HG03558 (cell line): Measurements from ENCODE around the gene THOC6.
"Not testable (repeated sequence)": the region's sequence is repeated elsewhere in the genome, so short reads cannot be mapped to it uniquely, and the experiment has no call there.

Experiments used
- ATAC-seq: cut with Tn5 transposase; IDR thresholded peaks from one replicate; pipeline ENCODE4 v1.9.1; 2021; ENCODE audit warnings: moderate number of reproducible peaks; ENCODE audit not compliant: unreplicated experiment; ENCODE audit errors: extremely low read depth

The THOC6 gene

DNA sequence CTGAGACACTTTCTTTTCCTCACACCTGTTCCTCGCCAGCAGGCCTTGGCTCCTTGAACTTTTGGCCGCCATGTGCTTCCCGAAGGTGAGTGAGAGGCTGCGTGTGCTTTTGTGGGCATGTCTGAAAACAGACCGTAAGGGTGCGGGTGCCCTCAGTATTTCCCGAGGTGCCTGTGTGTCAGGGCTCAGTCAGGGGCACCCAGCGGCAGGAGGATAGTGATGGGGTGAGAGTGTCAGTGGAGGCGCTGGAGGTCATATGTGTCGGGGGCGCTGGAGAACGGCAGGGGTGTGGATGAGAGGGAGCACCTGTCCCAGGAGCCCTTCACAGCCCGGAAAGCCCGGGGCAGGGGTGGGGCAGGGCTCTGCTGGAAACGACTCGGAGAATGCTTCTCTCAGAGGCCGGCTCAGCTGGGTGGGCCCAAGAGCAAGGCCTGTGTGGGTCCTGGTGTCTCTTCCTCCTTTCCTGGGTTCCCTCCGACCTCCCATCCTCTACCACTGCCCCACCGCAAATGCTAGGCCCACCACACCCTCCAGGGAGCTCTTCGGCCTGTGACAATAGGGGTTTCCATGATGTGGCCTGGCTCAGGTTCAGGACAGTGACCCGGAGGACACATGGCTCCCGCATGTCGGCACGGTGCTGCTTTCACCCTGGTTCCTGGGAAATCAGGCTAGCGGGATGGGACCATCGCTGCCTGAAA is 42.1 kb downstream of the THOC6 start:
- ATAC-seq, result no peak

GRCh38 chr16:3066440-3066748 is 42.6 kb downstream of the THOC6 start:
- ATAC-seq, result no peak

DNA sequence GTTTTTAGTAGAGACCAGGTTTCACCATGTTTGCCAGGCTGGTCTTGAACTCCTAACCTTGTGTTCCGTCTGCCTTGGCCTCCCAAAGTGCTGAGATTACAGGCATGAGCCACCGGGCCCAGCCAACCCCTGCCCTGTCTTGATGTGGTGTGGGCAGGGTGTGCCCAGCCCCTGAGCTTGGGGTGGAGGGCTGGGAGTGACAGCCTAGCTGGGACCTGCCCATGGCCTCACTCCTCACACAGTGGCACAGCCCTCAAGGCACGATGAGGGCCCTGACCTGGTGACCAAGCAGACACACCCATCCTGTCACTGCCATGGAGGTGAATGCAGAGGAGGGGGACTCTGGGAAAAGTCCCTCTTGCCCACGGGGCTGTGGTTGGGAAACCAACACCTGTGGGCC is 44.7 kb downstream of the THOC6 start:
- no peak for ATAC-seq

DNA sequence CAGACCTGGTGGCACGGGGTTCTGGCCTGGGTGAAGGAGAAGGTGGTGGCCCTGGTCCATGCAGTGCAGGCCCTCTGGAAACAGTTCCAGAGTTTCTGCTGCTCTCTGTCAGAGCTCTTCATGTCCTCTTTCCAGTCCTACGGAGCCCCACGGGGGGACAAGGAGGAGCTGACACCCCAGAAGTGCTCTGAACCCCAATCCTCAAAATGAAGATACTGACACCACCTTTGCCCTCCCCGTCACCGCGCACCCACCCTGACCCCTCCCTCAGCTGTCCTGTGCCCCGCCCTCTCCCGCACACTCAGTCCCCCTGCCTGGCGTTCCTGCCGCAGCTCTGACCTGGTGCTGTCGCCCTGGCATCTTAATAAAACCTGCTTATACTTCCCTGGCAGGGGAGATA is 45.3 kb downstream of the THOC6 start:
- ATAC-seq, result not testable (repeated sequence)

- ATAC-seq, result no peak
Measured at GRCh38 chr16:3070608-3071111, 46.8 kb downstream of the THOC6 start.

GRCh38 chr16:3071655-3072054 is 47.8 kb downstream of the THOC6 start:
- no peak for ATAC-seq

DNA sequence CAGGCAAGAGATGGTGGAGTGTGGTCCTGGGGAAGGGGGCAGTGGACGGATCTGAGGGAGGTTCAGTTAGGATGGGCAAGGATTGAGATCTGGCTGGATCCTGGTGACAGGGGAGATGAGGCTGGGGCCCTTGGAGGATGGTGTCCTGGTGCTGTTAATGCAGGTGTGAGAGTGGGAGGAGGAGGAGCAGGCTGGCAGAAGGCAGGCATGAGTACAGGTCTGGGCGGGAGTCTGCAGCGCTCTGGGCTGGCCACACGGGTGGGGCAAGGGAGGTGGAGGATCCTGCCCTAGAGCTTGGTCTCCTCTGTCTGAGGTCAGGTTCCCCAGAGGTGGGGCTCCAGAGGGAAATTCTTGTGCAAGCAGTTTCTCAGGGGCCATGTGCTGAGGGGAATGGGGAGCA is 48.3 kb downstream of the THOC6 start:
- ATAC-seq, result not testable (repeated sequence)

GRCh38 chr16:3072576-3073263 is 48.9 kb downstream of the THOC6 start:
- not testable (repeated sequence) for ATAC-seq

- ATAC-seq, result no peak
Measured at GRCh38 chr16:3073448-3073847, 49.6 kb downstream of the THOC6 start.

- no peak for ATAC-seq
Measured at GRCh38 chr16:3074860-3075522, 51.2 kb downstream of the THOC6 start.

- ATAC-seq, result no peak
Measured at GRCh38 chr16:3075523-3075915, 51.7 kb downstream of the THOC6 start.

GRCh38 chr16:3075946-3076345 is 52.1 kb downstream of the THOC6 start:
- not testable (repeated sequence) for ATAC-seq

DNA sequence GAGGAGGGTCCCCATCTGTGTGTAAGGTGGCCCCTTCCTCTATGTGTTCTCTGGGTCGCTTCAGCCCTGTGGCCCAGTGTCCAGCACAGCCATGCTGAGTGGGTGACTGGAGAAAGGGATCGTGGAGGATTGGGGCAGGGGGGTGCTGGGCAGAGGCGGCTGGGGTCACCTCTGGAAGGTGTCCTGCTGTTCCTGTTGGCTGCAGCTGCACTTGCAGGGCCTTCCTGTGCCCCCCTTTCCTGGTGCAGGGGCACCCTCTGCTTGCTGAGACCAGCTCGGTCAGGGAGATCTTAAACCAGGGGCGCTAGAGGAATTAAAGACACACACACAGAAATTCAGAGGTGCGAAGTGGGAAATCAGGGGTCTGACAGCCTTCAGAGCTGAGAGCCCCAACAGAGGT is 52.7 kb downstream of the THOC6 start:
- no peak for ATAC-seq
